Activated naive CD4-positive, alpha-beta T cell treated with anti-CD3 and anti-CD28 coated beads, Interleukin-2, amount 10 ng/mL, durations not matched to agents 7 days and 5 days (primary cell): ENCODE data around the gene RABGAP1.
"Not testable (repeated sequence)": the region's sequence is repeated elsewhere in the genome, so short reads cannot be mapped to it uniquely, and the experiment has no call there.

ENCODE experiments used
- CTCF ChIA-PET: fragments of 350-600 bp; sonication (Branson Sonifier 250); formaldehyde crosslinking; loops from one replicate; lab custom pipeline; 2021; ENCODE audit warnings: antibody characterized with exemption; lab: Charles Lee
- DNase-seq: peaks from one replicate; pipeline ENCODE4 v3.0.0-alpha.2; 2020
- H3K27ac Mint-ChIP-seq: one replicate; pipeline ENCODE4 v1.8.0; 2021; ENCODE audit warnings: mild to moderate bottlenecking, moderate library complexity, mixed read lengths
- H3K27me3 Mint-ChIP-seq: one replicate; pipeline ENCODE4 v1.8.0; 2021; ENCODE audit warnings: mild to moderate bottlenecking, mixed read lengths
- H3K36me3 Mint-ChIP-seq: one replicate; pipeline ENCODE4 v1.8.0; 2021; ENCODE audit warnings: mixed read lengths
- H3K4me1 Mint-ChIP-seq: one replicate; pipeline ENCODE4 v1.8.0; 2021; ENCODE audit warnings: mixed read lengths
- H3K4me3 Mint-ChIP-seq: one replicate; pipeline ENCODE4 v1.8.0; 2021; ENCODE audit warnings: mild to moderate bottlenecking, moderate library complexity, mixed read lengths
- H3K9me3 Mint-ChIP-seq: one replicate; pipeline ENCODE4 v1.8.0; 2021; ENCODE audit warnings: mixed read lengths

The RABGAP1 gene

DNA sequence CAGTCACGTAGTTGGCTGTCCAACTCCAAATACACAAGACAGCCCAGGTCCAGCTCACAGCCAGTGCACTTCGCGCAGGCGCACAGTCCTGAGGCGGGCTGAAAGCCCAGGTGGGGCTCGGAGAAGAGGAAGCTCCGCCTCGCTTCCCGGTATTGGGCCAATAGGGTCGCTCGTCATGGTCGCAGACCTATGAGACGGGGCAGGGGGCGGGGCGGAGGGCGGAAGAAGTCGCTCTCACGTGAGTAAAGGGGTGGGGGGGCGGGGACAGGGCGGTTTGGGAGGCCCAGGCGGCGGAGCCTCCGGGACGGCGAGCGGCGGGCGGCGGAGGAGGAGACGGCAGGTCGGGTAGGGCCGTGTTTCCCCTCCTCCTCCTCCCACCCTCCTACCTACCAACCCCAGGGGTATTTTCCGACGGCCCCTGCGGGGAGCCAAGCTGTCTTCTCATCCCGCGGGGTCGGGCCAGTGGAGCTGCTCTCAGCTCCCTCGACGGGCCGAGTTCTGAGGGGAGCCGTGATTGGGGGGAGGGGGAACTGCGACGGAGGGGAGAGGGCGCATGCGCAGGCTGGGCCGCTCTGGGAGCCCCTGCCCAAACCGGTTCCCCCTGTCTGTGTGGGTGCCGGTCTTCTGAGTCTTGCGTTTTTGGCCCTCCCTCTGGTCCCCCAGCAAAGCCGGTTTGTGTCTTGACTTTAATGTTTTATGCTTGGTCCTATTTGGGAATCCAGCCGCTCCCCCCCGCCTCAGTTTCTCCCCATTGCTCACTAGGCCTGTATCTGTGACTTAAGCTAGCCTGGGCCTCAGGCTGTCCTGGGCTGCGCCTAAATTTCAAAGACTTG, at the start of gene RABGAP1:
Gene RABGAP1, plus strand, starts transcription at position 272 of the 833 bp plus-strand sequence. CDS start 16,040 bp downstream, outside the sequence.
- H3K27ac Mint-ChIP-seq = peak within 1 kb of the TSS; percentile 92
- peaks cover 20% of the 10 kb centered on the region for H3K36me3 Mint-ChIP-seq
- H3K4me3 Mint-ChIP-seq = peak within 1 kb of the TSS; percentile 97
- DNase-seq = peak; percentile 99
- no peaks in the 10 kb centered on the region for H3K27me3 Mint-ChIP-seq
- H3K4me1 Mint-ChIP-seq = peaks cover 40% of the 10 kb centered on the region
- H3K9me3 Mint-ChIP-seq = no peaks in the 10 kb centered on the region
- CTCF ChIA-PET = interaction anchor here (0.7 kb wide), 1 partner anchor 24 kb away, joined by 3 read pairs; no protein-coding TSS in a partner anchor

DNA sequence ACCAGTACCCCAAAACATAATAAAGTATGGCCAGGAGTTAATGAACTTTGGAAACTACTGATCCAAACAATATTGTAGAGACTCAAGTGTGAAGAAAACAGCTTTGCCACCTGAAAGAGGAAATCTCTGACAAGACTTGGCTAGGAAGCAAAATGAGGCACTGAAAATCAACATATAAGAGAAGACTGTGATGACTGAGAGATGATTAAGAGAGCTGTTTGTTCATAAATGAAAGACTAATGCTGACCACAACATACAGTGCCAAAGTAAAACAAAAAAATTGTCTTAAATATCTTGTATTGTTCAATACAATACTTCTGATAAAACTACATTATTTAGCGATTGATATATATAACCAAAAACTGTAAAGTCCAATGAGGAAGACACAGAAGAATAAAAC, 42.9 kb upstream of the RABGAP1 start:
- CTCF ChIA-PET = interaction anchor here (1.6 kb wide), 1 partner anchor 12 kb away, joined by 4 read pairs; no protein-coding TSS in a partner anchor
- Mint-ChIP-seq H3K9me3 (no peaks in the 10 kb centered on the region), H3K36me3 (peaks cover 25% of the 10 kb centered on the region), H3K27me3 (no peaks in the 10 kb centered on the region), H3K4me1 (peaks cover 41% of the 10 kb centered on the region), H3K4me3 (no peak overlapping the region), H3K27ac (no peak overlapping the region)
- DNase-seq = no peak

DNA sequence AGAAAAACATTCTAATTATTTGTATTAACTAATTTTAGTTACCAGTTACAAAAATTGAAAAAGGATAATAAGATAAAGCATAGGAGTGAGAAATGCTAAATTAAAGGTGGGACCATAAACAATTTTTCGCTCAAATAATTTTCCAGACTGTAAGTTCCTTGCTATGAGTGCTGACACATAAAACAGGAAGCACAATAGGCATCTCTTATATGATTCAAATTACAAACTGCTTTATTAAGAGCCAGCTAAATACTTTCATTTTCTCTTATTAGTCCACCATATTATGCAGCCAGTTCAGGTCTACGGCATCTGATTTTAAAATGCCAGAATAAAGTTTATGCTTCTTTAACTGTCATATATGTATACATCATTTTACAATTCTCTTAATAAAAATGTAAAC, 40.0 kb upstream of the RABGAP1 start:
- Mint-ChIP-seq H3K27ac (peak overlapping the region; percentile 17), H3K9me3 (no peaks in the 10 kb centered on the region), H3K4me1 (peaks cover 48% of the 10 kb centered on the region), H3K27me3 (peaks cover 4% of the 10 kb centered on the region), H3K36me3 (peaks cover 19% of the 10 kb centered on the region), H3K4me3 (peak overlapping the region; percentile 52)
- no peak for DNase-seq
- CTCF ChIA-PET = no interaction called here

DNA sequence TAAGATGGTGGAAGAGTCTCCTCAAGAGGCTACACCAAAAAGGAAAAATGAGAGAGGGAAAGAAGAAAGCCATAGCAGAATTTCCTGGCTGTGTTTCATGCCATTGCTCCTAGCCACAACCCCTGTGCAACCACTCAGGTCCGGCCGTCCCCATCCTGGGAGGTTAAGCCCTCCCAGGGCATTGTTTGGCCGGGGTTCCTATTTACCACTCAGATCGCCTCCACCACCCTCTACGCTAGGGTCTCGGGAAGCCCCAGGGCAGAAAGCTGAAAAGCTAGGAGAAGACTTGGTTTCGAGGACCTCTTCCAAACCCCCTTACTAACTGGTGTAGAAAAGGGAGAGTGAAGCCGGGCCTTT, 36.4 kb upstream of the RABGAP1 start:
- DNase-seq = peak; percentile 36
- Mint-ChIP-seq H3K27ac (peak overlapping the region; percentile 95), H3K9me3 (no peaks in the 10 kb centered on the region), H3K4me1 (peaks cover 28% of the 10 kb centered on the region), H3K4me3 (peak overlapping the region; percentile 93), H3K27me3 (peaks cover 4% of the 10 kb centered on the region), H3K36me3 (peaks cover 23% of the 10 kb centered on the region)
- CTCF ChIA-PET = interaction anchor here (0.7 to 1.8 kb wide), 2 partner anchors 69 to 84 kb away, joined by 3 to 5 read pairs; no protein-coding TSS in a partner anchor

DNA sequence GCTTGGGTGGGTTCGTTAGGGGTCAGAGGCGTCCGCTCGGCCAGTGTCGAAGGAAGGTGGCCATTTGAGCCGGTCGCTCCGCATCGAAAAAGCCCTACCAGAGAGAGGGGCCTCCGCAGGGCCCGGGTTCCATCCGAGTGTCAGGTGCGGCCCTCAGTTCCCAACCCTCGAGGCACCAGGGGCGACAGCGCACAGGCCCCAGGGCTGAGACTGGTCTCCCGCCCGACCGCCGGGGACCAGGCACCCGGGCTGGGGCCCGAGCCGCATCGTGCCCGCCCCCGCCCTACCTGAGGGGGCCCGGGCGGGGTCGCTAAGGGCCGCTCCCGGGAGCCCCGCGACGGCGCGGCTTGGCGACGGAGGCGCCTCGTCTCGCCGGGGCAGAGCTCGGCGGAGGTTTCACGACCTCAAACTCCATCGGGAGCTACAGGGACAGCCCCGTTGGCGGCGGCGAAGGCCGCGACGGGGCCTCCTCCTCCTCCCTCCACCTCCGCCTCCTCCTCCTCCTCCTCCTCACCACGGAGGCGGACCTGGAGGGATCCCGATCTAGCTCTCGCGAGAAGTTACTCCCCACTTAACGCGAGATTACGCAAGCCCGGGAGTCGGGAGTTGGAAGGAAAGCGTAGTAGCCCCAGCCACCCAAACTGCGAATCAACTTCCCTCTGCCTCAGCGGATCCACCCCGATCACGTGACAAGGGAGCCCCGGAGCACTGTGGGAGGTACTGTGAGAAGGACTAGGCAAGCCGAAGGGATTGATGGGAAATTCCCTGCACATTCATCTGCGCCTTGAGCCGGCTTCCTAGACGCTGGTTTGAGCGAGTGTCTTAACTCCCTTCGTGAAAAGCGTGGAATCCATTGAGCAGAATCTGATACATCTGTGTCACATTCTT, 35.8 kb upstream of the RABGAP1 start, which contains the start of gene RC3H2:
Gene RC3H2, minus strand, starts transcription at position 537 of the 888 bp plus-strand sequence. CDS start 7,850 bp downstream, outside the sequence.
- Mint-ChIP-seq H3K4me3 (peak within 1 kb of the TSS; percentile 93), H3K27ac (peak within 1 kb of the TSS; percentile 95), H3K9me3 (no peaks in the 10 kb centered on the region), H3K36me3 (peaks cover 24% of the 10 kb centered on the region), H3K4me1 (peaks cover 26% of the 10 kb centered on the region), H3K27me3 (peaks cover 4% of the 10 kb centered on the region)
- peak; percentile 98 for DNase-seq
- CTCF ChIA-PET = interaction anchor here (1.8 kb wide), 1 partner anchor 70 kb away, joined by 5 read pairs; no protein-coding TSS in a partner anchor

DNA sequence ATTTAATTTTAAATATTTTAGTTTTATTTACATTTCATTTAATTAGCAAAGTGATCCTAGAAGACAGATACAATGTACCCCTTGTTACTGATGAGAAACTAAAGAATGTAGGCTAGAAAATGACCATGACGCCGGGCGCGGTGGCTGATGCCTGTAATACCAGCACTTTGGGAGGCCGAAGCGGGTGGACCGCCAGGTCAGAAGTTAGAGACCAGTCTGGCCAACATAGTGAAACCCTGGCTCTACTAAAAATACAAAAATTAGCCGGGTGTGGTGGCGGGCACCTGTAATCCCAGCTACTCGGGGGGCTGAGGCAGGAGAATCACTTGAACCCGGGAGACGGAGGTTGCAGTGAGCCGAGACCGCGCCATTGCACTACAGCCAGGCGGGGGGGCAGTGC, 34.7 kb upstream of the RABGAP1 start:
- Mint-ChIP-seq H3K4me1 (peaks cover 28% of the 10 kb centered on the region), H3K36me3 (peaks cover 33% of the 10 kb centered on the region)
- H3K27ac Mint-ChIP-seq, DNase-seq, H3K27me3 Mint-ChIP-seq, H3K9me3 Mint-ChIP-seq, H3K4me3 Mint-ChIP-seq, CTCF ChIA-PET: not testable (repeated sequence)

DNA sequence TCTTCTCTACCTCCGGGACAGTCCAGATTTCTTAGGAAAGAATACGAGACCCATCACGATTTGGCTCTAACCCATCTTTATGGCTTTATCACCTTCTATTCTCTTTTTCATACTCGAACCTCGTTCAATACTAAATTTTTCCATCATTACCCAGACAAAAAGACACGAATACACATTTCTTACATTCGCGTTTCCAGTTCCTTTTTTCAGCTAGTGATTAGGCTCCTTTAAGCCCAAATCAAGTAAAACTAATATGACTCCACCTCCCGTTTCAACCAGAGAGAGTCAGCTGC, 28.2 kb upstream of the RABGAP1 start:
- peak overlapping the region; percentile 100 for H3K27ac Mint-ChIP-seq
- H3K9me3 Mint-ChIP-seq = no peaks in the 10 kb centered on the region
- H3K4me3 Mint-ChIP-seq = peak overlapping the region; percentile 96
- peaks cover 32% of the 10 kb centered on the region for H3K4me1 Mint-ChIP-seq
- CTCF ChIA-PET = interaction anchor here (0.9 to 1.3 kb wide), 2 partner anchors 78 to 448 kb away, joined by 4 to 8 read pairs; no protein-coding TSS in a partner anchor
- no peaks in the 10 kb centered on the region for H3K27me3 Mint-ChIP-seq
- no peak for DNase-seq
- H3K36me3 Mint-ChIP-seq = peaks cover 48% of the 10 kb centered on the region

DNA sequence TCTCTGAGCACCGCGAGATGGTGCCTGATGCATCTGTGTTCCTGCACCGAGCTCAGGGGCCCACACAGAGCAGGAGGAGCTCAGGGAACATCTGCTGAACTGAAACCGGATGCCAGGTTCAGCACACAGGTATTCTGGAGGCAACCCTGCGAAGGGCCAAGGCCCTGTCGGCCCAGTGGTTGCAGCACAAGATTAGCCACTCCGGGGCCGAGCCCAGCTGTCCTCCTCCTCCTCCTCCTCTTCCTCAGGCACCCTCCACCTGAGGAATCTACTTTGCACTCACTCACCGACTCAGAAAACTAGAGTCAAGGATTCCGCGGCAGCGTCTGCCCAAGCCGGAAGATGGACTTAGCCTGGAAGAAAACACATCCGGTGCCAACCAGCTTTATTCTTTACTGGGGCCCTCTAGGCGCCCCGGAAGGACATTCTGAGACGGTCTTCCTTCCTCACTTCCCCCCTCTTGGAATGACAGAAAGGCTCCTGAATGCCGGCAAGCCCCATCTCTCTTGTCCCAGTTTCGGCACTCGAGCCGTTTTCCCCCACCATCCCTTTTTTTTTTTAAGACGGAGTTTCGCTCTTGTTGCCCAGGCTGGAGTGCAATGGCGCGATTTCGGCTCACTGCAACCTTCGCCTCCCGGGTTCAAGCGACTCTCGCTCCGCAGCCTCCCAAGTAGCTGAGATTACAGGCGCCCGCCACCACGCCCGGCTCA, 27.7 kb upstream of the RABGAP1 start, which contains the start of gene ZBTB6:
Gene ZBTB6, minus strand, starts transcription at position 360 of the 710 bp plus-strand sequence. CDS start 1,251 bp downstream, outside the sequence.
- peak within 1 kb of the TSS; percentile 96 for H3K4me3 Mint-ChIP-seq
- H3K9me3 Mint-ChIP-seq = no peaks in the 10 kb centered on the region
- peak within 1 kb of the TSS; percentile 100 for H3K27ac Mint-ChIP-seq
- CTCF ChIA-PET = interaction anchor here (0.7 to 1.3 kb wide), 3 partner anchors 78 to 449 kb away, joined by 3 to 8 read pairs (median 4); no protein-coding TSS in a partner anchor
- H3K27me3 Mint-ChIP-seq = no peaks in the 10 kb centered on the region
- DNase-seq = peak; percentile 84
- peaks cover 44% of the 10 kb centered on the region for H3K36me3 Mint-ChIP-seq
- H3K4me1 Mint-ChIP-seq = peaks cover 32% of the 10 kb centered on the region

DNA sequence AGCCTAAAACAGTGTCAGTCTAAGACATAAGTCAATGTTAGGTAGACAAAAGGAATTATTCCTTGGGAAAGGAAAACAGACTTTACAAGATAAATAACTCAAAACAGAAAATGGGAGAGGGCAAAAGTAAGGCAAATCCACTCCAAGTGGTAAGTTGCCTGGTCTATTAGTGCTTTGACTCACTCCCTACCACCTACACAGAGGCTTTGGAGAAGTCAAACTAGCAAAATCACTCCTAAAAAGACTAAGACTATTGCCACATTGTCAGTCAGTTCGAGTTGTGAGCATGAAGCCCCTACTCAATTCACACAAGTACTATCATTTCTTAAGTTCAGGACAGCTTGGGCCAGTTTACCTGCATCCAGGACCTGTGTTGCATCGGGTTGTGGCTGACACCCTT, 22.5 kb upstream of the RABGAP1 start:
- CTCF ChIA-PET = no interaction called here
- DNase-seq = no peak
- Mint-ChIP-seq H3K27ac (no peak overlapping the region), H3K36me3 (peaks cover 26% of the 10 kb centered on the region), H3K9me3 (no peaks in the 10 kb centered on the region), H3K4me1 (peaks cover 5% of the 10 kb centered on the region), H3K4me3 (no peak overlapping the region), H3K27me3 (no peaks in the 10 kb centered on the region)

DNA sequence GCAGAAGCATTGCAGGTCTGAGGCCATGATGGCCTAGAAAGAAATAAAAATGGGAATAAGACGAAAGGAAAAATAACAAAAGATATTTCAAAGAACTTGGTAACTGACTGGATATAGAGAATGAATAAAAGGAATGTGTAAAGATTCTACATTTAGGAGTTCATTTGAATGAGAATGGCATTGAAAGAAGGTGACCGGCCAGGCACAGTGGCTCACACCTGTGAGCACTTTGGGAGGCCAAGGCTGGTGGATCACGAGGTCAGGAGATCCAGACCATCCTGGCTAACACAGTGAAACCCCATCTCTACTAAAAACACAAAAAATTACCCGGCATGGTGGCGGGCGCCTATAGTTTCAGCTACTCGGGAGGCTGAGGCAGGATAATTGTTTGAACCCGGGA, 18.1 kb upstream of the RABGAP1 start:
- Mint-ChIP-seq H3K36me3 (peaks cover 18% of the 10 kb centered on the region), H3K9me3 (no peaks in the 10 kb centered on the region), H3K27ac (no peak overlapping the region), H3K4me1 (no peaks in the 10 kb centered on the region), H3K4me3 (no peak overlapping the region), H3K27me3 (no peaks in the 10 kb centered on the region)
- no peak for DNase-seq
- CTCF ChIA-PET = no interaction called here

DNA sequence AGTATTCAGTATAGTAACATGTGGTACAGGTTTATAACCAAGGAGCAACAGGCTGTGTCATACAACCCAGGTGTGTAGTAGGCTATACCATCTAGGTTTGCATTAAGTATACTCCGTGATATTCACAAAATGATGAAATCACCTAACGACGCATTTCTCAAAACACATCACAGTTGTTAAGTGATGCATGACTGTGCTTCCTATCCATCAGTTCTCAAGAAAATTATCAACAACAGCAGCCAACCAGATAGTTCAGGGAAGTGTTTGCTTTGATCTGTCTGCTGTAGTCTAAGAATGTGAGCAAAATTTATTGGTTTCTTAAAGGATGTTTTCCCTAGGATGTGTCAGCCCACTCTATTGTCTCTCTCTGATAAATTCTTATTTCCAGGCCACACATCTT, 16.9 kb upstream of the RABGAP1 start:
- Mint-ChIP-seq H3K27me3 (no peaks in the 10 kb centered on the region), H3K4me1 (no peaks in the 10 kb centered on the region), H3K27ac (no peak overlapping the region), H3K36me3 (peaks cover 16% of the 10 kb centered on the region), H3K9me3 (no peaks in the 10 kb centered on the region), H3K4me3 (no peak overlapping the region)
- no peak for DNase-seq
- CTCF ChIA-PET = interaction anchor here (1.8 kb wide), 1 partner anchor 9 kb away, joined by 4 read pairs; no protein-coding TSS in a partner anchor

DNA sequence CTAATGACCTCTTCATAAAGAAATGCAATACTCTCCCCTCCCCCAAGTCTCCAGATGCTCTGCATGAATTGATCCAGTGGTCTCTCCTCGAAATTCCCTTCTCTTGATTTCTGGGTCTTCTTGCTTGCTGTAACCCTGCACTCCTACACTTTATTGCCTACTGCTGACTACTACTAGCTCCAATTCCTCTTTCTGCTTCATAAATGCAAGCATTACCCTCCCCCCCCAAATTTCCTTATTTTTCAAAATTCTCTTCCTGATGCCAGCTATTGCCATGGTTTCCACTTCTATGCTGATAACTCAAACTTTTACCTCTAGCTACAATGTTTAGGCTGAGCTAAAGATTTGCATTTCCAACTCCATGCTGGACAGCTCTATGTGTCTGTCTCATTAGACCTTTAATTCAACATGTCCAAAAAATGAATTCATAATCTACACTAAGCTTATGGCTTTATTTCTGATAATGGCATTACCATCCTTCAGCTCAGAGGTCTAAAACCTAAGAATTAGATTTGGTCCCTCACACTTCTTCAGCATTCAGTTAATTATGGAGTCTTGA, 10.9 kb upstream of the RABGAP1 start:
- Mint-ChIP-seq H3K27me3 (no peaks in the 10 kb centered on the region), H3K9me3 (no peaks in the 10 kb centered on the region), H3K4me1 (peaks cover 13% of the 10 kb centered on the region), H3K27ac (no peak overlapping the region), H3K36me3 (peaks cover 5% of the 10 kb centered on the region), H3K4me3 (no peak overlapping the region)
- CTCF ChIA-PET = interaction anchor here (0.6 to 1.4 kb wide), 2 partner anchors 61 to 708 kb away, joined by 4 to 7 read pairs; no protein-coding TSS in a partner anchor
- DNase-seq = no peak
